ENCODE data around the gene CEP164. TPM values are rescaled to one million over a fixed set of nuclear protein-coding genes. Genes with fewer than 3 reads are reported as not detected.

The CEP164 gene
- total RNA-seq, 1 donor from 2014 or later: 28.8 TPM

GRCh38 chr11:117309310-117309709, 18.3 kb upstream of the CEP164 start:
- DNase-seq (ENCODE audit: low read depth): no peak
- no peaks in the 10 kb centered on the region for H3K36me3 ChIP-seq (ENCODE audit: control insufficient read depth, insufficient read depth, low read length)
- H3K4me3 ChIP-seq (ENCODE audit: low read depth, low read length): no peak overlapping the region
- no peaks in the 10 kb centered on the region for H3K27me3 ChIP-seq (ENCODE audit: control insufficient read depth, insufficient read depth, low read length)
- TF ChIP-seq CTCF (IDR thresholded peaks at IDR 0.05; ENCODE audit: insufficient read depth, low read length, poor library complexity, severe bottlenecking): no peak

- no peak for DNase-seq (ENCODE audit: low read depth)
- TF ChIP-seq CTCF (IDR thresholded peaks at IDR 0.05; ENCODE audit: insufficient read depth, low read length, poor library complexity, severe bottlenecking): no peak
- Histone ChIP-seq H3K36me3 (ENCODE audit: control insufficient read depth, insufficient read depth, low read length) (no peaks in the 10 kb centered on the region), H3K4me3 (ENCODE audit: low read depth, low read length) (no peak overlapping the region), H3K27me3 (ENCODE audit: control insufficient read depth, insufficient read depth, low read length) (no peaks in the 10 kb centered on the region)
Observed at GRCh38 chr11:117313091-117313490, 14.6 kb upstream of the CEP164 start.

DNA sequence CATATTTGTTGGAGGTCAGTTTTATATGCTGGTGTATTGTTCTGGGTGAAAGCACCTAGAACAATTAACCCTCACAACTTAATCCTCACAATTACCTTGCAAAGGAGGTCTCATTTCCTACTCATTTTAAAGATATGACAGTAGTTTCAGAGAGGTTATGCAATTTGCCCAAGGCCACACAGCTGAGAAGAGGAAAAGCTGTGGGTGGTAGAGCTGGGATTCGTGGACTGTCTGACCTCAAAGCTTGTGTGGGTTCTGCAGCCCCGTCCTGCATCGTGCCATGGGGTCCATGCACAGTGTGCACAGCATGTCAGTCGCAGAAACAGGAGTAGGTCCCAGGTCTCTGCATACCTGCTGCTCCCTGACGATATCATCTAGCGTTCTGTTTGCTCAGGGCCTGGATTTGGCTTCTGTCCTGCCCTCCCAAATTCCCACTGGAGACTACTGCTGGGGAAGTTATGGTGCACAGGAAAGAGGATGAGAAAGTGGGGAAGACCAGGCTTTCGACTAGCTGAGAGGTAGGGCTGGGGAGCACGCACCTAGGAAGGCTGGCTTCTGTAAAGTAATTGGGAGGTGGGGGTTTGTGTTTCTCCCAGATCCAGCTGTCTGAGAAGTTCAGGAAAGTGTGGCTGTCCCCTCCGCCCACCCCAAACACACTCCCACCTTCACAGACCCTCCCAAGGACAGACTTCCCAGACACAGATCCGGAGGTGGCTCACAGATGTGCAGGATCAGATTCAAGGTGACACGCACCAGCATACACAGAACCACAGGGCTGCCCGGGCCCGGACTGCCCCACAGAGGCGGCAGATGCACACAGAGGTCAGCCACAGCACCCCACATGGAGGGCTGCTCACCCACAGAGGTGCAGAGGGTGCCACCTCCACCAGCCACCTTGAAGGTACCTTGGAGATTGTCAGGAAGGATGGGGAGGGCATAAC, 13.6 kb upstream of the CEP164 start:
- H3K36me3 ChIP-seq (ENCODE audit: control insufficient read depth, insufficient read depth, low read length): no peaks in the 10 kb centered on the region
- H3K4me3 ChIP-seq (ENCODE audit: low read depth, low read length): peak overlapping the region; percentile 11
- no peak for DNase-seq (ENCODE audit: low read depth)
- TF ChIP-seq CTCF (IDR thresholded peaks at IDR 0.05; ENCODE audit: insufficient read depth, low read length, poor library complexity, severe bottlenecking): no peak
- H3K27me3 ChIP-seq (ENCODE audit: control insufficient read depth, insufficient read depth, low read length): no peaks in the 10 kb centered on the region

DNA sequence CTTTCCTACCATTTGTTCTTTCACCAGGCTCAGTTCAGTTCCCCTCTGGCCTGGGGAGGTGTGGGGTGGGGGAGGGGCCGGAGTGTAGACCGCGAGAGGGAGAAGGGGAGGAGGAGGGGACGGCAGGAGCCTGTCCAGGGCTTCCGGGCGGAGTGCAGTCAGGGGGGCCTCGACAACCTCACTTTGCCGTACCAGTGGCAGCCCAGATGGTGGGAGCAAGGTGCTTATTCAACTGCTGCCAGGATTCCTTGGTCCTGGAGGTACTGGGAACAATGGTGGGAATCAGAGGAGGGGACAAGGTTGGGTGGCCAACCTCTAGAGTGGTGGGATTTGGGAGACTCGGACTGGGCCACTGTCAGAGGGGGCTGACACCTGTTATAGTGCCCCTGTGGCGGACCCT, 12.8 kb upstream of the CEP164 start:
- Histone ChIP-seq H3K4me3 (ENCODE audit: low read depth, low read length) (peak overlapping the region; percentile 82), H3K27me3 (ENCODE audit: control insufficient read depth, insufficient read depth, low read length) (no peaks in the 10 kb centered on the region), H3K36me3 (ENCODE audit: control insufficient read depth, insufficient read depth, low read length) (no peaks in the 10 kb centered on the region)
- no peak for DNase-seq (ENCODE audit: low read depth)
- no peak for TF ChIP-seq CTCF (IDR thresholded peaks at IDR 0.05; ENCODE audit: insufficient read depth, low read length, poor library complexity, severe bottlenecking)

GRCh38 chr11:117315285-117316196, 12.1 kb upstream of the CEP164 start:
- TF ChIP-seq CTCF (IDR thresholded peaks at IDR 0.05; ENCODE audit: insufficient read depth, low read length, poor library complexity, severe bottlenecking): no peak
- Histone ChIP-seq H3K4me3 (ENCODE audit: low read depth, low read length) (peak overlapping the region; percentile 82), H3K27me3 (ENCODE audit: control insufficient read depth, insufficient read depth, low read length) (no peaks in the 10 kb centered on the region), H3K36me3 (ENCODE audit: control insufficient read depth, insufficient read depth, low read length) (no peaks in the 10 kb centered on the region)
- DNase-seq (ENCODE audit: low read depth): no peak

Data from kidney epithelial cell (primary cell).